IPS-18a (cell line): ENCODE measurements around the gene SOX1.

Experiments
- H3K27ac ChIP-seq: one replicate; pipeline ENCODE4 v1.5.1; 2013; ENCODE audit warnings: low read length
- H3K27me3 ChIP-seq: one replicate; pipeline ENCODE4 v1.6.1; 2013; ENCODE audit warnings: mild to moderate bottlenecking, low read length; ENCODE audit not compliant: control insufficient read depth, insufficient read depth
- H3K36me3 ChIP-seq: one replicate; pipeline ENCODE4 v1.6.1; 2013; ENCODE audit warnings: low read depth, low read length; ENCODE audit not compliant: control insufficient read depth
- H3K4me1 ChIP-seq: one replicate; pipeline ENCODE4 v1.6.1; 2013; ENCODE audit warnings: low read depth, low read length; ENCODE audit not compliant: control insufficient read depth
- H3K4me3 ChIP-seq: one replicate; pipeline ENCODE4 v1.5.1; 2013; ENCODE audit warnings: low read length
- H3K9ac ChIP-seq: one replicate; pipeline ENCODE4 v1.6.1; 2013; ENCODE audit warnings: mild to moderate bottlenecking, low read length, moderate library complexity
- H3K9me3 ChIP-seq: one replicate; pipeline ENCODE4 v1.6.1; 2013; ENCODE audit warnings: low read depth, low read length; ENCODE audit not compliant: control insufficient read depth

The SOX1 gene

DNA sequence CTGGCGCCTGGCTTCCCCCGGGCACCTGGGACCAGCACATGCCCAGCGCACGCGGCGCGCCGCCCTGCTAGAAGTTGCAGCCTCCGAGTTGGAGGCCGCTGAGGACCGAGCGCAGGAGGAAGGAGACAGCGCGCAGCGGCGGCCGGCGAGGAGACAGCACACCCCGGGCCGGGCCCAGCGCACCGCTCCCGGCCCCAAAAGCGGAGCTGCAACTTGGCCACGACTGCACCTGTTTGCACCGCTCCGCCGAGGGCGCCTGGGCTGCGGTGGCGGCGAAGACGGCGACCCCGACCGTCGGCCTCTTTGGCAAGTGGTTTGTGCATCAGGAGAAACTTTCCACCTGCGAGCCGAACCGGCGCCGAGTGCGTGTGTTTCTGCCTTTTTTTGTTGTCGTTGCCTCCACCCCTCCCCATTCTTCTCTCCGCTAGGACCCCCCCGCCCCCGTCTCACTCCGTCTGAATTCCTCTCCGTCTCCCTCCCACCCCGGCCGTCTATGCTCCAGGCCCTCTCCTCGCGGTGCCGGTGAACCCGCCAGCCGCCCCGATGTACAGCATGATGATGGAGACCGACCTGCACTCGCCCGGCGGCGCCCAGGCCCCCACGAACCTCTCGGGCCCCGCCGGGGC is at the start of gene SOX1:
Gene SOX1 (plus strand): TSS at position 34 of the 626 bp plus-strand sequence. CDS start 510 bp downstream, at position 544.
- H3K27me3 ChIP-seq = peaks cover 94% of the 10 kb centered on the region
- no peaks in the 10 kb centered on the region for H3K9me3 ChIP-seq
- H3K27ac ChIP-seq = no peak within 1 kb of the TSS
- peaks cover 35% of the 10 kb centered on the region for H3K4me1 ChIP-seq
- H3K36me3 ChIP-seq = no peaks in the 10 kb centered on the region
- peak within 1 kb of the TSS; percentile 44 for H3K4me3 ChIP-seq
- H3K9ac ChIP-seq = no peak within 1 kb of the TSS

DNA sequence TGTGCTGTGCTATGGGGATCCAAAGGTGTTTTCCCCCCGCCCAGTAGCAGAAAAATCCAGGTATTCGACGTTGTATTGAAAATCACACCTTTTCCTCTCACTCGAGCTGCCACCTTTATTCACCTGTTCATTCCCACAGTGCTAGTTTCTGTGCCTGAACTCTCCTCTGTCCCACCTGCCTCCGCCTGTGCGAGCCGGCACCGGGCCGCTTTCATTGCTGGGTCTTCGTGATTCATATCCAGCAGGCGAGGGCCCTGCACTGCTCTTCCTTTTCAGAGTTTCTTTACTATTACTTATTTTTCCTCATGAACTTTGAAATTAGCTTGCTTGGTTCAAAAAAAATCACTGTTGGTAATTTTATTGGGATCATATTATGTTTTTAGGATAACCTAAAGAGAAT is 42.4 kb upstream of the SOX1 start:
- Histone ChIP-seq H3K27ac (no peak overlapping the region), H3K4me3 (no peak overlapping the region), H3K36me3 (no peaks in the 10 kb centered on the region), H3K9ac (no peak overlapping the region), H3K27me3 (no peaks in the 10 kb centered on the region), H3K9me3 (no peaks in the 10 kb centered on the region), H3K4me1 (no peaks in the 10 kb centered on the region)

DNA sequence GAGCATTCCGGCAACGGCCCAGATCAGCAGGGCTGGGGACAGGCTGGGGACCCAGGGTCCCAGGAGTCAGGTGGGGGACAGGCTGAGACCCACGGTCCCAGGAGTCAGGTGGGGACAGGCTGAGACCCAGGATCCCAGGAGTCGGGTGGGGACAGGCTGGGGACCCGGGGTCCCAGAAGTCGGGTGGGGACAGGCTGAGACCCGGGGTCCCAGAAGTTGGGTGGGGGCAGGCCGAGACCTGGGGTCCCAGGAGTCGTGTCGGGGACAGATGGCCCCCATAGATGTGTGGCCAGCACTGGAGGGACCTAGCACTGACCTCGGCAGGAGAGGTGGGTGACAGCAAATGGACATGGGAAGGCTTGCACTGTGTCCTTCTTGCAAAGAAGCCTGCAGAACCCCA is 39.7 kb upstream of the SOX1 start:
- H3K4me3 ChIP-seq = no peak overlapping the region
- no peaks in the 10 kb centered on the region for H3K4me1 ChIP-seq
- H3K9ac ChIP-seq = no peak overlapping the region
- no peaks in the 10 kb centered on the region for H3K27me3 ChIP-seq
- H3K27ac ChIP-seq = no peak overlapping the region
- no peaks in the 10 kb centered on the region for H3K9me3 ChIP-seq
- no peaks in the 10 kb centered on the region for H3K36me3 ChIP-seq

DNA sequence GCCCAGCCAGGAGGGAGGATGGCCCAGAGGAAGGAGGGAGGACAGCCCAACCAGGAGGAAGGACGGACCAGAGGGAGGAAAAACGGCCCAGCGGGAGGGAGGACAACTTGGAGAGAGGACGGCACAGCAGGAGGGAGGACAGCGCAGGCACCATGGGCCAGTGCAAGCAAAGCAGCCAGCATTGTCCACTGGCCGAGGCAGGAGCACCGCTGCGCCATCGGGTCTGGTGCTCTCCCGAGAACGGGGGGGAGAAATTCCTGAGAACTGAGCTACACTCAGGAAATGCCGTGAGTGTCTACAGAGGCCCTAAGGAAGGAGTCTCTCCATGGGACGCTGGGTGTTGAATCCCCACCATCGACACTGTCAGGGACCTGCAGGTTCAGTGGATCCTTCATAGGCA is 38.5 kb upstream of the SOX1 start:
- Histone ChIP-seq H3K4me3 (no peak overlapping the region), H3K9ac (no peak overlapping the region), H3K36me3 (no peaks in the 10 kb centered on the region)

DNA sequence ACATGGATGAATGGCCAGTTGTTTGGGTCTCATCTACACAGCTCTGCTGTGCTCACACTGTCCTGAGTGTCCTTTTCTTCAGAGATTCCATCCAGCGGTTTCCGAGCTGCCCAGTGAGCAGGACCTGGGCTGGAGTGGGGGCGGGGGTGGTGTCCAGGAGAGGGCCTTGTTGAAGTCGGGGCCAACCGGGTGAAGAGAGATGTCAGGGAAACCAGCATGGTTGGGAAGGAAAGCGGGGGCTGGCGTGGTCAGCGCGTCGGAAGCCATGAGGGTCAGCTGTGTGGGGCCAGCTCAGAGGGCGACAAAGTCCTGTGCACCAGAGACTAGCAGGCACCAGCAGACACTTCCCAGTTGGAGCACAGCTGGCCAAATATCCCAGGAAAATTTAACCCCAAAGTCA is 37.8 kb upstream of the SOX1 start:
- H3K9ac ChIP-seq = no peak overlapping the region
- H3K9me3 ChIP-seq = no peaks in the 10 kb centered on the region
- no peak overlapping the region for H3K27ac ChIP-seq
- H3K36me3 ChIP-seq = no peaks in the 10 kb centered on the region
- no peaks in the 10 kb centered on the region for H3K4me1 ChIP-seq
- H3K4me3 ChIP-seq = no peak overlapping the region
- H3K27me3 ChIP-seq = no peaks in the 10 kb centered on the region

More for the DNA sequence above, 38.5 kb upstream of the SOX1 start:
- no peaks in the 10 kb centered on the region for H3K4me1 ChIP-seq
- H3K27me3 ChIP-seq = no peaks in the 10 kb centered on the region
- no peaks in the 10 kb centered on the region for H3K9me3 ChIP-seq
- no peak overlapping the region for H3K27ac ChIP-seq

DNA sequence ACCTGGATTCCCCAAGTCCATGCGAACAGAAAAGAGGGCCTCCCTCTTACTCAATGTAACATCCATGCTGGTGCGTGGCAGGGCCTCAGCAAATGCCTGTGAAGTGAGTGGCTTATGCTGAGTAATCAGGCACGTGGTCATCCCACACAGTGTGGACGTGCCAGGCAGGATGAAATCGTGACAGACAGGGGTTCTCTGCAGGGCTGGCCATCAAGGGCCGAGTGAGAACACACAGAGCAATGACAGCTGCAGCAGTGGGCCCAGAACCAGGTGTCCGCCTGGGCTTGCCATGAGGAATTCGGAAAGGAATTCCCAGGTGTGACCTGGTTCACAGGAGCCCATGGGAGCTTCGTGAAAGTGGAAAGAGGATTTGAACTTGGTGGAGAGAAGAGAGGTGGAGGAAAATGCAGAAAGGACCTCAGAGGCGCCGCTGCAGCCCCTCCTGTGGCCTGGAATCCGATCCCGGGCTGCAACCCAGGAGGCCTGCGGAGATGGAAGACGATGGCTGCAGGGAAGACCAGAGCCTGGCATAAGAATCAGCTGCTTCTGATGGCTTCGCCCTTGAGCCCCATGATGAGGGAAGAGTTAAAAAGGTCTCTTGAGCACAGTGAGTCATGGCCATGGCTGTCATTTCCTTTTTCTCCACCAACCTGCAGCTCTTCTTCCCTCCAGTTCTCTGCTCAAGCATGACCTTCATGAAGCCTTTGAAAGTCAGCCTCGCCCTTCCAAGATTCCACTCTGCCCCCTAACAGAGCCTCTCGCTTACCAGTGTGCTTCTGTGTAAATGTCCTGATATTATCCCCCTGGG is 34.6 kb upstream of the SOX1 start:
- no peaks in the 10 kb centered on the region for H3K36me3 ChIP-seq
- H3K4me1 ChIP-seq = no peaks in the 10 kb centered on the region
- H3K27me3 ChIP-seq = no peaks in the 10 kb centered on the region
- H3K9me3 ChIP-seq = no peaks in the 10 kb centered on the region
- H3K4me3 ChIP-seq = no peak overlapping the region
- no peak overlapping the region for H3K27ac ChIP-seq
- H3K9ac ChIP-seq = no peak overlapping the region

DNA sequence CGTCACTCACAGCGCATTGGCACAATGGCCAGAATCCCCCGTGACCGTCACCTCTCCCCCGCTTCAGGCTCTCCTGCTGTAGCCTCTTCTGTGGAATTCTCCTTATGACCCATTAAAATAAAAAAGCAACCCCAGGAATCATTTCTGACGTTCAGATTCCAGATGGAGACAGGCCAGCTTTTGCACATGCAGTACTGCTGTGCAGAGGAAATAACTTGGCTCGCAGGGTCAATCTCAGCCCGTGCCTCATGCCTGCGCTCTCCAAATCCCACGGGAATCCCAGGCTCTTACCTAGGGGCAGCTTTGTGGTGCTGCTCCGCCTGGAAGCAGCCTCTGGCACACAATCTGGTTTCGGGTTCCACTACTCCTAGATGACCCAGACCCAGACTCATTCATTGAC is 32.7 kb upstream of the SOX1 start:
- H3K27me3 ChIP-seq = no peaks in the 10 kb centered on the region
- H3K4me3 ChIP-seq = no peak overlapping the region

DNA sequence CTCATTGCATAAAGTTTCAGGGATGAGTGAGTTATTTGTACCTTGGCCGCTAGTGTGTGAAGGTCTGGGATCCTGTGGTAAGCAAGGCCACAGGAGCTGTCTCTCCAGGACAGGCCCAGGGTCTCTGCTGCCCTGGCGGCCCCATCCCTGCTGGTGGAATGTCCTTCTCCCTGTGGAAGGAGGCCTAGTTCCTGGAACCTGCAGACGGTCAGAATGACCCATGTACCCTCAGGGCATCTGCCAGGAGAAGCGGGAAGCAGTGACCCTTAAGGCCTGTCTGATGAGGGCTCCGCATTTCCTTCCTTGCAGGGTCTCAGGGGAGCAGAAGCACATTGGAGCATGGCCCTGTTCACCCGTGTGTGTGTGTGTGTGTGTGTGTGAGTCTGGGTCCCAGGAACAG is 32.1 kb upstream of the SOX1 start:
- no peak overlapping the region for H3K9ac ChIP-seq
- no peak overlapping the region for H3K4me3 ChIP-seq
- H3K4me1 ChIP-seq = no peaks in the 10 kb centered on the region
- no peaks in the 10 kb centered on the region for H3K27me3 ChIP-seq
- no peak overlapping the region for H3K27ac ChIP-seq
- H3K9me3 ChIP-seq = no peaks in the 10 kb centered on the region
- no peaks in the 10 kb centered on the region for H3K36me3 ChIP-seq

More for the DNA sequence above, 32.7 kb upstream of the SOX1 start:
- H3K4me1 ChIP-seq = no peaks in the 10 kb centered on the region
- H3K36me3 ChIP-seq = no peaks in the 10 kb centered on the region
- no peak overlapping the region for H3K9ac ChIP-seq
- no peaks in the 10 kb centered on the region for H3K9me3 ChIP-seq
- no peak overlapping the region for H3K27ac ChIP-seq

DNA sequence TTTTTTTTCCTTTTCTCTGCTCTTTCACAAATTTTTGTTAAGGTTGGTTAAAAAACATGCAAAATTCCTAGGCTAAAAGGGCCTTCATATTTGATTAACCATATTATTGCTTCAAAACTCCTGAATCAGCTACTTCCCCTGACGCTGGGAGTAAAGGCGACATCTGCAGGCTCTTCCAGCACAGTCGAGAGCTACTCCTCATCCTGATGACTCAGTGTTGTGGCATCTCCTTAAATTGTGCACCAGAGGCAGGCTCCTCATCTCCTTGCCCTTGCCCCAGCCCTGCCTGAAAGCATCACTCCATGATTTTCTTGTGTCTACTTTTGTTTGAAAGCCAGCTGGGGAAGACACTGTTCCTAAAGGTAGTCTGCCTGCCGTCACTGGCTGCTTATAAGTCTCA is 24.5 kb upstream of the SOX1 start:
- peaks cover 8% of the 10 kb centered on the region for H3K9me3 ChIP-seq
- no peak overlapping the region for H3K9ac ChIP-seq
- H3K4me3 ChIP-seq = no peak overlapping the region
- H3K4me1 ChIP-seq = no peaks in the 10 kb centered on the region
- H3K27ac ChIP-seq = no peak overlapping the region
- H3K36me3 ChIP-seq = no peaks in the 10 kb centered on the region
- no peaks in the 10 kb centered on the region for H3K27me3 ChIP-seq

DNA sequence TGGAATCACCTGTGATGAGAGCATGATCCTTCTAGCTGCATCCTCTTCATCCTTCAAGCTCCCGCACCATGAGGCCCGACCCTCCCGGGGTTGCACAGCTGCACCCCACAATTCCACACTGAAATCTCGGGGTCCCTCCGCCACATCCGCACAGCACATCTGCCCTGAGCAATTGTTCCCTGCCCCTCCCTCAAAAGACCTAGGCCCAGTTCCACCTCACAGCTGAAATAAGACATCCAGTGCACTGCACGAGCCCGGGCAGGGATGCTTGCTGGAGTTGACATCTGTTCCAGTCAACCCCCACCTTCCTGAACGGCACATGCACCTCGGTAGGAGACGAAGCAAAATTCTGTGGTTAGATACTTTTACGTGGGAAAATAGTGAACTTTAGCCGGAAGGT is 14.7 kb upstream of the SOX1 start:
- no peaks in the 10 kb centered on the region for H3K9me3 ChIP-seq
- H3K9ac ChIP-seq = no peak overlapping the region
- H3K36me3 ChIP-seq = no peaks in the 10 kb centered on the region
- no peak overlapping the region for H3K4me3 ChIP-seq
- H3K4me1 ChIP-seq = peaks cover 13% of the 10 kb centered on the region
- peaks cover 78% of the 10 kb centered on the region for H3K27me3 ChIP-seq
- H3K27ac ChIP-seq = no peak overlapping the region

DNA sequence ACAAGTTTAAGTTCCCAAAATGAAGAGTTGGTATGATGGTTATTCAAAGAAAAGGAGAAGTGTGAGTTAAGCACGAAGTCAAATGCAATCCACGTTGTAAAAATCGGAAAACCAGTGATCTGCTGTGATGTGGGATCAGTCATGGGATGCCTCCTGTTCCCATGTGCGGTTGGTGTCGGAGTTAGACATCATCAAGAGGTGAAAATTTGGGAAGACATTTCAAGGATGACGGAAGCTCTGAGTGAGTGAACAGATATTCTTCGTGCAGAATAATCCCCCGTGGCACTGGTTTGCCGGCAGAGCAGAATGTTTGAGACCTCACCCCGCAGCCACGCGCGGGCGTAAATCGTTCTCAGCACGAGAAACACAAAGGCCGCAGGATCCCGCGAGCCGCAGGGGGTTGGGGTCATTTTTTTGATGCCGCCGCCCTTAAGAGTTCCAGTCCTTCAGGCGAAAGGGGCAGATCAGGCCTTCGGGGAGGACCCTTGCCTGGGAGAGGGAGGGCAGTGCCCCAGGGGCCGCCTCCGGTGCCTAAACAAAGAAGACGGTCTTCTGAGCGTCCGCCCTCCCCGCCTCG is 13.7 kb upstream of the SOX1 start:
- Histone ChIP-seq H3K9me3 (no peaks in the 10 kb centered on the region), H3K36me3 (no peaks in the 10 kb centered on the region), H3K9ac (no peak overlapping the region), H3K4me3 (peak overlapping the region; percentile 47), H3K27me3 (peaks cover 89% of the 10 kb centered on the region), H3K4me1 (peaks cover 19% of the 10 kb centered on the region), H3K27ac (no peak overlapping the region)
